Brain microvascular endothelial cell (primary cell): ENCODE results near the gene SLC5A10.

ENCODE experiments used
- DNase-seq: peaks from one replicate; pipeline ENCODE4 v3.0.0-alpha.2; 2020
- H3K27ac ChIP-seq: fragments of 250-450 bp; sonication (Bioruptor Pico); 2 replicates; pipeline ENCODE4 v1.5.1; 2020; ENCODE audit warnings: mild to moderate bottlenecking, moderate library complexity
- H3K27me3 ChIP-seq: fragments of 250-450 bp; sonication (Bioruptor Pico); replicated peaks from 2 replicates; pipeline ENCODE4 v1.5.1; 2020; ENCODE audit warnings: mild to moderate bottlenecking
- H3K36me3 ChIP-seq: fragments of 250-450 bp; sonication (Bioruptor Pico); replicated peaks from 2 replicates; pipeline ENCODE4 v1.5.1; 2020; ENCODE audit warnings: mild to moderate bottlenecking
- H3K4me3 ChIP-seq: 2 replicates; pipeline ENCODE4 v1.5.1; 2011; ENCODE audit warnings: low read depth, mild to moderate bottlenecking, control low read depth, low read length, moderate library complexity
- in situ Hi-C: cut with HindIII; loops from 2 replicates; pipeline ENCODE4 v1.10.0; 2017; ENCODE audit warnings: low sequenced_read_pairs, low pct_ligation_motif_present
- TF ChIP-seq, protein P1 (sequence below): IDR thresholded peaks from 2 replicates; pipeline ENCODE4 v1.5.1; 2011; ENCODE audit warnings: low read depth, mild to moderate bottlenecking, moderate library complexity, low read length, control low read depth, inconsistent platforms; ENCODE audit errors: missing control alignments

The SLC5A10 gene

DNA sequence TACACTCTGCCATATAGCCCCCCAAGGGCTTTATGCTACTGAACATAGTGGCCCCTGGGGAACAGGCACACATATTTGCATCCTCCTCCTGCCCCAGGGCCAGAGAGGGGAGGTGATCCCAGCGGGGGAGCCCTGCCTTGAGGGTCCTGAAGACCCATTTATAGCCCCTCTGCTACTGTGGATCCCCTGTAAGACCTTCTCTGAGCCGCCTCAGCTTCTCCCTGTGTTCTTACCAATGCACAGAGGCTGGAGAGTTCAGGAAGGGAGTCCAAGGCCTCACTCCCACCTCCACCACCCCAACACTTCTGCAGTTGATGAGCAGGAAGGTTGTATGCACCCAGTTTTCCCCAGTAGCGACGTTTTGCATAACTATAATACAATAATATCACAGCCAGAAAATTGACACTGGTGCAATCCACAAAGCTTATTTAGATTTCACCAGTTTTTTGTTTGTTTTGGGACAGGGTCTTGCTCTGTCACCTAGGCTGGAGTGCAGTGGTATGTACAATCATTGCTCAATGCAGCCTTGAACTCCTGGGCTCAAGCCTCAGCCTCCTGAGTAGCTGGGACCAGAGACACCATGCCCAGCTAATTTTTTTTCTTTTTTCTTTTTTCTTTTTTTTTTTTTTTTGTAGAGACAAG, 53.9 kb downstream of the SLC5A10 start:
- Histone ChIP-seq H3K36me3 (no peaks in the 10 kb centered on the region), H3K27ac (no peak overlapping the region), H3K27me3 (no peaks in the 10 kb centered on the region), H3K4me3 (no peak overlapping the region)
- in situ Hi-C loops = no loop called here
- TF ChIP-seq, protein P1, sequence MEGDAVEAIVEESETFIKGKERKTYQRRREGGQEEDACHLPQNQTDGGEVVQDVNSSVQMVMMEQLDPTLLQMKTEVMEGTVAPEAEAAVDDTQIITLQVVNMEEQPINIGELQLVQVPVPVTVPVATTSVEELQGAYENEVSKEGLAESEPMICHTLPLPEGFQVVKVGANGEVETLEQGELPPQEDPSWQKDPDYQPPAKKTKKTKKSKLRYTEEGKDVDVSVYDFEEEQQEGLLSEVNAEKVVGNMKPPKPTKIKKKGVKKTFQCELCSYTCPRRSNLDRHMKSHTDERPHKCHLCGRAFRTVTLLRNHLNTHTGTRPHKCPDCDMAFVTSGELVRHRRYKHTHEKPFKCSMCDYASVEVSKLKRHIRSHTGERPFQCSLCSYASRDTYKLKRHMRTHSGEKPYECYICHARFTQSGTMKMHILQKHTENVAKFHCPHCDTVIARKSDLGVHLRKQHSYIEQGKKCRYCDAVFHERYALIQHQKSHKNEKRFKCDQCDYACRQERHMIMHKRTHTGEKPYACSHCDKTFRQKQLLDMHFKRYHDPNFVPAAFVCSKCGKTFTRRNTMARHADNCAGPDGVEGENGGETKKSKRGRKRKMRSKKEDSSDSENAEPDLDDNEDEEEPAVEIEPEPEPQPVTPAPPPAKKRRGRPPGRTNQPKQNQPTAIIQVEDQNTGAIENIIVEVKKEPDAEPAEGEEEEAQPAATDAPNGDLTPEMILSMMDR = no peak
- DNase-seq = no peak

DNA sequence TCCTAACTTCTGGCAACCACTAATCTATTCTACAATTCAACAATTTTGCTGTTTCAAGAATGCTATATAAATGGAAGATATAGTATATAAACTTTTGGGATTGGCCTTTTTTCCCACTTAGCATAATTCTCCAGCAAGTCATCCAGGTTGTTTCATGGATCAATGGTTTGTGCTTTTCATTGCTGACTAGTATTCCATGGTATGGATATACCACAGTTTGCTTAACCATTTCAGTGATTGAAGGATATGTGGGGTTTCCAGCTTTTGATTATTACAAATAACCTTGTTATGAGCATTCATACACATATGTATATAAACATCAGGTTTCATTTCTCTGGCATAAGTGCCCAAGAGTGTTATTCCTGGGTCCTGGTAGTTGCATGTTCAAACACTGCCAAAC, 54.7 kb downstream of the SLC5A10 start:
- Histone ChIP-seq H3K27me3 (no peaks in the 10 kb centered on the region), H3K4me3 (no peak overlapping the region), H3K27ac (no peak overlapping the region), H3K36me3 (no peaks in the 10 kb centered on the region)
- no peak for DNase-seq
- TF ChIP-seq, protein P1 = no peak
- in situ Hi-C loops = no loop called here

DNA sequence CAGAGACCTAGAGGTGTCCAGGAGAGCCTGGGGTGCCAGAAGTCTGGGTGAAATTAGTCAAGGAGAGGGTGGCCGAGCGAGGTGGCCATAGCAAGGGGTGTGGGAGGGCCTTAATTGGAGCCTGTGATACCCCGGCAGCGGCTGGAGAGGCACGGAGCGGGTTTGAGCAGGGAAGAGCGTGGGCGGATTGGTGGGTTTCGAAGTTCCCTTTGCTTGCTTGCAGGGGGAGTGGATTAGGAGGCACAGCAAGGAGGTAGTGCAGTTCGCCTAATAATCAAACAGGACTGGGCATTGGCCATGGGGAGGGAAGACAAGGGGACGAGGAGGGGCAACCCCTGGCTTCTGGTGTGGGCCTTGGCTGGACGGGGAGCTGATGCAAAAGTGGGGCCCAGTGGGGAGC, 58.0 kb downstream of the SLC5A10 start:
- no peak overlapping the region for H3K4me3 ChIP-seq
- no peaks in the 10 kb centered on the region for H3K27me3 ChIP-seq
- no peaks in the 10 kb centered on the region for H3K36me3 ChIP-seq
- no peak for DNase-seq
- in situ Hi-C loops = no loop called here
- TF ChIP-seq, protein P1 = no peak
- no peak overlapping the region for H3K27ac ChIP-seq

DNA sequence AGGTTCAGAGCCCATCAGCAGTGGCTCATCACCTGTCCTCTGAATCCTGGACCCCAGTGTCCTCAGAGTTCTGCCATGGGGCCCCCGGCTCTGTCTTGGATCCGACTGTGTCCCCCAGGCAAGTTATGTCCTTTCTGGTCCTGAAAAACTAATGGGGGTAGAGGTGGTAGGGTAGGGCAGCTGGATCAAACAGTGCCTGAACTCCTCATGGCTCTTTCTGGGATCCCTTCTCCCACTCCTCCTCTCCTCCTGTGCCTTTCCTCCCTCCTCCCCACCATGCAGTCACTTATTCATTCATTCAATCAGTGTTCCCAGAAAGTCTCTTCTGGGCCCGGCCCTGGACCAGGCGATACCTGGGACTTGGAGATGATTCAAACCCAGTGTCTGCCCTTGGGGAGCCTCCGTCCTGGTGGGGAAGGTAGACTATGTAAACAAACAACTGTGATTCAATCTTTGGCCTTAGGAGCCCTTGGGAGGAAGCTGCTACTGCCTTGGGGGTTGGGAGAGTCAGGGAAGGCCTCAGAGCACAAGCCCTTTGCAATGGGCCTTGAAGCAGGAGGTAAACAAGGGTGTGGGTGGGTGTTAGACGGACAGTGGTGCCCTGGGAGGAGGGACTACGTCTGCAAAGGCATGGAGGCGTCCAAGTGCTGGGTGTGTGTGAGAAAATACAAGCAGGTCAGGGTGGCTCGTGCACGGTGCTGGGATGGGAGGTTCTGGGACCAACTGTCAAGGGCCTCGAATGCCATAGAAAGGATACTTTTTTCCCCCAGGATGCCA, 59.0 kb downstream of the SLC5A10 start:
- no peak overlapping the region for H3K4me3 ChIP-seq
- H3K36me3 ChIP-seq = no peaks in the 10 kb centered on the region
- TF ChIP-seq, protein P1 = no peak
- no peaks in the 10 kb centered on the region for H3K27me3 ChIP-seq
- no peak overlapping the region for H3K27ac ChIP-seq
- DNase-seq = no peak
- in situ Hi-C loops = no loop called here

DNA sequence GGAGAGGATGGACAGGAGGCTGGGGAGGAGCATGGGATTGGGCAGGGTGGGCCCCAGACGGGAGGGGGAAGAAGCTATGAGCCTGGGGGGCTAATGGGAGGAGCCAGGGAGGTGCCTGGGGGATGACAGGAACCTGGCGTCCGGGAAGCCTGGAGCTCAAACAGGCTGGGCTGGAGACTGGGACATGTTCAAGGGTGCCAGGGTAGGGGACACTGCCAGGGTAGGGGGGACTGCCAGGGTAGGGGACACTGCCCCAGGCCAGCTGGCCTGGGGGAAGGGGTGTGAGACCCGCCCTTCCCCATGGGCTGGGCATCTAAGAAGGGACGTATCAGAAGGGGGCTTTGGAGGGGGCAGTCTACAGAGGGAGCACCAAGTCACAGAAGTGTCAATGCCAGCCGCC, 59.6 kb downstream of the SLC5A10 start:
- Histone ChIP-seq H3K4me3 (no peak overlapping the region), H3K27me3 (no peaks in the 10 kb centered on the region), H3K36me3 (no peaks in the 10 kb centered on the region), H3K27ac (no peak overlapping the region)
- DNase-seq = no peak
- TF ChIP-seq, protein P1 = no peak
- in situ Hi-C loops = no loop called here
